BLaER1 (cell line): ENCODE results near the gene MCCC1.

Source experiments
- H3K27ac ChIP-seq: shearing (Covaris generic); formaldehyde crosslinking; 2 replicates; pipeline ENCODE4 v1.8.1; 2022
- H3K27me3 ChIP-seq: shearing (Covaris generic); formaldehyde crosslinking; 2 replicates; pipeline ENCODE4 v1.8.1; 2022
- H3K36me3 ChIP-seq: shearing (Covaris generic); formaldehyde crosslinking; 2 replicates; pipeline ENCODE4 v1.8.1; 2022
- H3K4me1 ChIP-seq: shearing (Covaris generic); formaldehyde crosslinking; 2 replicates; pipeline ENCODE4 v1.8.1; 2022
- H3K4me2 ChIP-seq: shearing (Covaris generic); formaldehyde crosslinking; 2 replicates; pipeline ENCODE4 v1.8.1; 2022
- H3K4me3 ChIP-seq: shearing (Covaris generic); formaldehyde crosslinking; 2 replicates; pipeline ENCODE4 v1.8.1; 2022
- H3K9ac ChIP-seq: shearing (Covaris generic); formaldehyde crosslinking; 2 replicates; pipeline ENCODE4 v1.8.1; 2022
- H3K9me3 ChIP-seq: shearing (Covaris generic); formaldehyde crosslinking; 2 replicates; pipeline ENCODE4 v1.8.1; 2022
- H4K20me1 ChIP-seq: shearing (Covaris generic); formaldehyde crosslinking; 2 replicates; pipeline ENCODE4 v1.8.1; 2022
- Cebpa-rat ChIP-seq: shearing (Covaris generic); IDR thresholded peaks from 2 replicates; pipeline ENCODE4 v1.8.1; 2022

Gene MCCC1

DNA sequence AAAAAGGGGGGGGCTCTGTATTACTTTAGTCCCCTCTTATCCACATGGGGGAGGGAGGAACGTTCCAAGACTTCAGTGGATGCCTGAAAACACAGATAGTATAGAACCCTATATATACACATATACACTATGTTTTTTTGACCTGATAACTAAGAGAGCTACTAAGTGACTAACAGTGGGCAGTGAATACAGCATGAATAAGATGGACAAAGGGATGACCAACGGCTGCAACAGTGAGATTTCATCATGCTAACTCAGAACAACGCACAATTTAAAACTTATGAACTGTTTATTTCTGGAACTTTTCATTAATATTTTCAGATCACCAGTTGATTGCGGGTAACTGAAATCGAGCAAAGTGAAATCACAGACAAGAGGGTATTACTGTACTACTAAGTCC is 126.2 kb downstream of the MCCC1 start:
- Histone ChIP-seq H3K27me3 (no peaks in the 10 kb centered on the region), H3K36me3 (peaks cover 13% of the 10 kb centered on the region), H3K27ac (no peak overlapping the region), H4K20me1 (peaks cover 97% of the 10 kb centered on the region), H3K4me1 (peaks cover 40% of the 10 kb centered on the region), H3K9me3 (no peaks in the 10 kb centered on the region), H3K4me3 (no peak overlapping the region), H3K9ac (no peak overlapping the region), H3K4me2 (no peak overlapping the region)
- no peak for TF ChIP-seq Cebpa-rat

DNA sequence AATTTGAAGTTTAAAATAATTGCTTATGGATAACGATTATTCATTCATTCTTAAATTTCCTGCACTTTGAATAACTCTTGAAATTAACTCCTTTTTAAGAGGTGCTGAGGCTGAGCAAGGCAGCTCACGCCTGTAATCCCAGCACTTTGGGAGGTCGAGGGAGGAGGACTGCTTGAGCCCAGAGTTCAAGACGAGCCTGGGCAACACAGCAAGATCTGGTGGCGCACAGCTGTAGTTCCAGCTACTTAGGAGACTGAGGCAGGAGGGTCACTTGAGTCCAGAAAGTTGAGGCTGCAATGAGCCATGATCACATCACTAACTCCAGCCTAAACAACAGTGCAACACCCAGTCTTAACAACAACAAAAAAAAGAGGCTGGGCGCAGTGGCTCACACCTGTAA is 126.9 kb downstream of the MCCC1 start:
- H4K20me1 ChIP-seq = peaks cover 97% of the 10 kb centered on the region
- no peaks in the 10 kb centered on the region for H3K27me3 ChIP-seq
- TF ChIP-seq Cebpa-rat = no peak
- no peak overlapping the region for H3K4me3 ChIP-seq
- H3K9me3 ChIP-seq = no peaks in the 10 kb centered on the region
- no peak overlapping the region for H3K9ac ChIP-seq
- H3K36me3 ChIP-seq = peaks cover 13% of the 10 kb centered on the region
- H3K4me2 ChIP-seq = no peak overlapping the region
- H3K4me1 ChIP-seq = peaks cover 38% of the 10 kb centered on the region
- no peak overlapping the region for H3K27ac ChIP-seq

DNA sequence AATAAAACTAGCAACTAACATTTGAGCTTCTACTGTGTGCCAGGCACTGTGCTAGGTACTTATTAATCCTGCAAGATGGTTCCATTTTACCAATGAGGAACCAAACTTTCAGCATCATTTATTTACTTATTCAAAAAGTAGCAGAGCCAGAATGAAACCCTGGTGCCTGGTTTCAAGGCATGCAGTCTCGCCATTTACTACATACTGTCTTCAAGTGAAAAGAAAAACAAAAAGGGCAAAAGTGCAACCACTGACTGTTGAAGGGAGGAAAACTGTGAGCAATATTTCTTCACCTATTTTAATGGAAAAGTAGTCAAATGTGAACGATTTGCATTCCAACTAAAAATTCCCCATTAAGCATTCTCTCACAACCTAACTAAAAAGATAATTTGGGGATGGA is 127.7 kb downstream of the MCCC1 start:
- Histone ChIP-seq H3K27me3 (no peaks in the 10 kb centered on the region), H3K9me3 (no peaks in the 10 kb centered on the region), H3K4me2 (no peak overlapping the region), H3K4me3 (no peak overlapping the region), H4K20me1 (peaks cover 97% of the 10 kb centered on the region), H3K4me1 (peaks cover 36% of the 10 kb centered on the region), H3K27ac (no peak overlapping the region), H3K9ac (no peak overlapping the region), H3K36me3 (peaks cover 13% of the 10 kb centered on the region)
- TF ChIP-seq Cebpa-rat = no peak

DNA sequence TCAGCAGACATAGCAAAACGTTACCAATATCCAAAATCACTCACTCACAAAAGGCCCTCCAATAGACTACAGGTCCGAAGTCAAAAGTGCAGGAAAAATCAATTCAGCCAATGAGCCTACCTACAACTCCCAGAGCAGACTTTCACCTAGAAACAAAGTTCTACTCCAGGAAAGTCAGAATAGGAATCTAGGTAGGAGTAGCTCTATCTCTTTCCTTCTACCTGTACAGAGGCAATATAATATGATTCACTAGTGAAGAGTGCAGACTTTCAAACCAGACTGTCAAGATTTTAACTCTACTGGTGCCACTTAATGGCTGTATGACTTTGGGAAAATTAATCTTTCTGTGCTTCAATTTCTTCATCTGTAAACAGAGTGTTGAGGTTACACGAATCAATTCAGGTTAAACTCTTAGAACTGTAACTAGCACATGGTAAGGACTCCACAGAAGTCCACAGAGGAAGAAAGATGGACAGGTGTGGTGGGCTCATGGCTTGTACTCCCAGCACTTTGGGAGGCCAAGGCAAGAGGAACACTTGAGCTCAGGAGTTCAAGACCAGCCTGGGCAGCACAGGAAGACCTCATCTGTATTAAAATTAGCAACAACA is 128.4 kb downstream of the MCCC1 start:
- Histone ChIP-seq H3K27ac (no peak overlapping the region), H3K9me3 (no peaks in the 10 kb centered on the region), H3K36me3 (peaks cover 13% of the 10 kb centered on the region), H3K4me2 (no peak overlapping the region), H3K4me1 (peaks cover 43% of the 10 kb centered on the region), H3K9ac (no peak overlapping the region), H4K20me1 (peaks cover 97% of the 10 kb centered on the region), H3K4me3 (no peak overlapping the region), H3K27me3 (no peaks in the 10 kb centered on the region)
- TF ChIP-seq Cebpa-rat = no peak

DNA sequence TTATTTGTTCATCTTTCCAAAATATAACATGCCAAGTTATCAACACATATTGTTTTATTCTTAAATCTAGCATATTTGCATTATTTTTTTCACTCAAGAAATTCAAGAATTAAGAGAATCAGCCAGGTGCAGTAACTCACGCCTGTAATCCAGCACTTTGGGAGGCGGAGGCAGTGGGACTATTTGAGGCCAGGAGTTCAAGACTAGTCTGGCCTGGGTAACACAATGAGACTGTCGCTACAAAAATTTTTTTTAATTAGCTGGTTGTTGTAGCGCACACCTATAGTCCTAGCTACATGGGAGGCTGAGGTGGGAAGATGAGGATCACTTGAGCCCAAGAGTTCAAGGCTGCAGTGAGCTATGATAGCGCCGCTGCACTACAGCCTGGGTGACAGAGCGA is 129.4 kb downstream of the MCCC1 start:
- H3K4me3 ChIP-seq = no peak overlapping the region
- TF ChIP-seq Cebpa-rat = no peak
- no peaks in the 10 kb centered on the region for H3K27me3 ChIP-seq
- H3K9me3 ChIP-seq = no peaks in the 10 kb centered on the region
- no peak overlapping the region for H3K27ac ChIP-seq
- H3K9ac ChIP-seq = no peak overlapping the region
- H4K20me1 ChIP-seq = peaks cover 97% of the 10 kb centered on the region
- peaks cover 16% of the 10 kb centered on the region for H3K36me3 ChIP-seq
- H3K4me1 ChIP-seq = peaks cover 36% of the 10 kb centered on the region
- no peak overlapping the region for H3K4me2 ChIP-seq

DNA sequence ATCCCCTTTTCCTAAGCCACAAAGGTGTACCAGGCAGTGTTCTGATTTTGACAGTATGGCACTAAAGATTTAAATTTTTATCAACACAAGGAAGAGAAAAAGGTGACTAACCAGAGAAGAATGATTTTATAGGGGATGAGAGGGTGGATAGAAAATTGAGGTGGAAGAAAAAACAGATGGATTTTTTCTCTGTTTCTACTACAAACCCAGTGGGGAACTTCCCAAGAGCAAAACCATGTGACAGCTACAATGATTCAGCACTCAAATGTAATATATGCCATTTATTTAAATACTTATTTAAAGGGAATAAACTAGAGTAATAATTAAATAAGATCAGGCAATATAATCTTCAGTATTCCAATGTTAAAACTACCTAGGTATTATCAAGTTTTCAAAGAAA is 130.0 kb downstream of the MCCC1 start:
- Histone ChIP-seq H4K20me1 (peaks cover 98% of the 10 kb centered on the region), H3K4me2 (no peak overlapping the region), H3K9ac (no peak overlapping the region), H3K4me3 (no peak overlapping the region), H3K27ac (no peak overlapping the region), H3K27me3 (no peaks in the 10 kb centered on the region), H3K4me1 (peaks cover 36% of the 10 kb centered on the region), H3K9me3 (no peaks in the 10 kb centered on the region), H3K36me3 (peaks cover 20% of the 10 kb centered on the region)
- TF ChIP-seq Cebpa-rat = no peak

DNA sequence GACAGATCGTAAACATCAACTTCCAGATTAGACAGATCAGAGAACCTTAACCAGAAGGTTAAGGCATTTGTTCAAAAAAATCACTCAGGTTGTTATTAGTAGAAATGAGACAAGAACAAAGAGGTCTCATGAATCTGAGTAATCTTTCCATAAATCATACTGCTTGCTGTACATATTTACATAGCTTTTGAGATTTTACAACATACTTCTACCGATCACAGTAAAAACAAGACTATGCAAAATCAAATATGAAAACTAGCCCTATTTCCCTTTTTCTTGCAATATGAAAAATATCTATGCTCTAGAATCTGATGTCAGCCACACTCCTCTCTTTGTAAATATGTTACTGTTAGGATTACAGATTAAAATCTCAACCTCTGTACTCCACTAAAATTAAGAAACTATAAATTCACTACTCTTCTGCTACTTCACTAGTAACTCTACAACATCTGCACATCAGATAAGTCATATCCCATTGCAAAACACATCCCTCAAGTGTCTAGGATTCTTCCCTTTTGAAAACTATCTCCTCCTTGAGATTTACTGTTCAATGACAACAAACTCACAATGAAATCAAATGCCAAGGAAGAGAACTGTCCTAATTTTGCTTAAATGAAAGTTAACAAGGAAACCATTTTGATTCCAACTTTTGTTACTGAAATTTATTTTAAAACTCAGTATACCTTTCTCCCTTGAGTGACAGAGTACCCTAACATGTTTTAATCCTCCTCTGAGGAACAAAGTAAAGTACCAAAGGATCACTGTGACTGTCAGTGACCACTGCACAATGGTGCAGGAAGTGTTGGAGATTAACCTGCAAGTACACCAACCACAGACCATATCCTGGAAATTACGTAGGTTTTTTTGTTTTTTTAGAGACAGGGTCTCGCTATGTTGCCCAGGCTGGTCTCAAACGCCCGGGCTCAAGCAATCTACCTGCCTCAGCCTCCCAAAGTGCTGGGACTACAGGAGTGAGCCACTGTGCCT is 131.8 kb downstream of the MCCC1 start:
- Histone ChIP-seq H4K20me1 (peaks cover 100% of the 10 kb centered on the region), H3K9me3 (no peaks in the 10 kb centered on the region), H3K4me2 (peak overlapping the region; percentile 32), H3K27me3 (no peaks in the 10 kb centered on the region), H3K27ac (no peak overlapping the region), H3K4me3 (no peak overlapping the region), H3K9ac (no peak overlapping the region), H3K36me3 (peaks cover 22% of the 10 kb centered on the region), H3K4me1 (peaks cover 32% of the 10 kb centered on the region)
- no peak for TF ChIP-seq Cebpa-rat

DNA sequence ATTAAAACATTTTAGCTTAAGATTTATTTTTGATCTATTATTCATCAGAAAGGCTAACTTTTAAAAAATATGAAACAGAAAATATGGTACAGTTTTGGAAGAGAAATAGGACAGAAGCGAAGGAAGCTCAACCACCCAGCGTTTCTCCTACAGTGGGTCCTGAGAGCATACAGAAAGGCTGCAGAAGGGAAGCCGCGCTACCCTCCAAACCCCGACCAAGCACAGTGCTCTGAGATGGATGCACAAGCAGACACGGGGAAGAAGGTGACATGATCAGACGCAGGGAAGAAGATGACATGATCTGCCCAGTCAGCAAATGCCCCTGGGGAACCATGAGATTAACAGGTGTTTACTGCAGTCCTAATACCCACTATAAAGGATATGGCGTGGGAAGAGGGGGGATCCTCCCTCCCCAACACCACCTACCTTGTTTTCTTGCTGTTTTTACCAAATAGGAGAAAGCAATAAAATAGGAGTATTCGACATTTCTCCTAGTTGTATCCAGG is 133.4 kb downstream of the MCCC1 start:
- H3K4me3 ChIP-seq = no peak overlapping the region
- no peaks in the 10 kb centered on the region for H3K27me3 ChIP-seq
- H4K20me1 ChIP-seq = peaks cover 90% of the 10 kb centered on the region
- no peak overlapping the region for H3K9ac ChIP-seq
- no peaks in the 10 kb centered on the region for H3K9me3 ChIP-seq
- peaks cover 23% of the 10 kb centered on the region for H3K4me1 ChIP-seq
- peaks cover 30% of the 10 kb centered on the region for H3K36me3 ChIP-seq
- TF ChIP-seq Cebpa-rat = no peak
- H3K4me2 ChIP-seq = no peak overlapping the region
- H3K27ac ChIP-seq = no peak overlapping the region
